Gastrocnemius medialis (tissue), 4 donors: ENCODE data around the gene BBS4. TPM values are rescaled to one million over a fixed set of nuclear protein-coding genes. Genes with fewer than 3 reads are reported as not detected.
"Not testable (repeated sequence)": the region's sequence is repeated elsewhere in the genome, so short reads cannot be mapped to it uniquely, and the experiment has no call there.

Experiments
- ATAC-seq, 2 donors: fragments of 150-250 bp; one replicate each; pipeline ENCODE4 v1.9.1; 2016
- DNase-seq, 2 donors: peaks; one replicate each; pipeline ENCODE4 v3.0.0-alpha.2; 2019
- H3K27ac ChIP-seq, 4 donors: fragments of 200-600 bp; sonication (generic); 1 replicate in 1 of 4; 2 replicates in 3 of 4; pipeline ENCODE4 v1.5.1; 2016 to 2018; ENCODE audit warnings: mild to moderate bottlenecking in 2 of 4, moderate library complexity in 1 of 4
- H3K27me3 ChIP-seq, 3 donors: fragments of 200-600 bp; sonication (generic) in 2 of 3; 1 replicate in 1 of 3; 2 replicates in 2 of 3; pipeline versions ENCODE4 v1.5.1 to v1.6.0; 2016 to 2019; ENCODE audit warnings: mild to moderate bottlenecking in 1 of 3, moderate library complexity in 1 of 3
- H3K36me3 ChIP-seq, 2 donors: fragments of 200-600 bp; sonication (generic) in 1 of 2; one replicate each; pipeline ENCODE4 v1.5.1; 2017 to 2018
- H3K4me1 ChIP-seq, 2 donors: fragments of 200-600 bp; sonication (generic) in 1 of 2; one replicate each; pipeline ENCODE4 v1.5.1; 2016 to 2017; ENCODE audit warnings: mild to moderate bottlenecking in 2 of 2
- H3K4me3 ChIP-seq, 4 donors: fragments of 200-600 bp; sonication (generic) in 3 of 4; 1 replicate in 1 of 4; 2 replicates in 3 of 4; pipeline ENCODE4 v1.5.1; 2016 to 2019; ENCODE audit warnings: mild to moderate bottlenecking in 2 of 4
- H3K9me3 ChIP-seq, 3 donors: fragments of 200-600 bp; sonication (generic) in 2 of 3; 1 replicate in 1 of 3; 2 replicates in 2 of 3; pipeline ENCODE4 v1.5.1; 2016 to 2019
- POLR2A ChIP-seq, 2 donors: fragments of 450-650 bp; IDR thresholded peaks; one replicate each; pipeline ENCODE4 v1.6.1; 2017; ENCODE audit warnings: antibody characterized with exemption in 2 of 2, mild to moderate bottlenecking in 2 of 2, moderate library complexity in 2 of 2
- in situ Hi-C, 4 donors: fragments of 200-750 bp; cut with MboI; loops; one replicate each; pipeline versions ENCODE4 v1.15.0 to v1.8.0; 2017; ENCODE audit warnings: low sequenced_read_pairs in 4 of 4
- intact Hi-C: fragments of 100-400 bp; cut with DNase I; formaldehyde crosslinking; loops from one replicate; pipeline ENCODE4 v1.15.1; 2023; ENCODE audit warnings: low total_unique reads
- total RNA-seq, 4 donors: library from RNA; depleted of rRNA; stranded (reverse); fragments of >200 nt; gene quantifications; one replicate each; pipeline versions ENCODE4 v1.1.0 to v1.2.3, GENCODE V29; 2016
- TF ChIP-seq, protein P1 (sequence below), 5 experiments: fragments of 450-650 bp in 3 of 5; fragments of 200-600 bp in 2 of 5; sonication (generic) in 2 of 5; IDR thresholded peaks in 4 of 5; conservative IDR thresholded peaks in 1 of 5; 1 replicate in 4 of 5; 2 replicates in 1 of 5; pipeline ENCODE4 v1.5.1; 2016 to 2019; ENCODE audit warnings: antibody characterized with exemption in 5 of 5, mild to moderate bottlenecking in 3 of 5, moderate library complexity in 3 of 5

BBS4 gene
- total RNA-seq, 4 donors from 2014 or later: 21.6 to 37.0 (median 28.7) TPM

- H3K27me3 ChIP-seq, H3K9me3 ChIP-seq, H3K4me1 ChIP-seq, H3K36me3 ChIP-seq, H3K4me3 ChIP-seq, in situ Hi-C loops, H3K27ac ChIP-seq, ATAC-seq, intact Hi-C loops, DNase-seq: not testable (repeated sequence)
Observed at GRCh38 chr15:72665706-72666105, 20.3 kb upstream of the BBS4 start.

- H3K27ac ChIP-seq, H3K4me3 ChIP-seq, intact Hi-C loops, H3K4me1 ChIP-seq, H3K9me3 ChIP-seq, DNase-seq, H3K27me3 ChIP-seq, H3K36me3 ChIP-seq, ATAC-seq: not testable (repeated sequence)
- in situ Hi-C loops: loop anchor here in 1 of 4 donors (10.0 kb wide), 1 partner anchor 85 kb away; no protein-coding TSS in a partner anchor
Observed at GRCh38 chr15:72669803-72670202, 16.2 kb upstream of the BBS4 start.

GRCh38 chr15:72670656-72671352, 15.2 kb upstream of the BBS4 start:
- H3K4me1 ChIP-seq, H3K9me3 ChIP-seq, H3K27me3 ChIP-seq, intact Hi-C loops, H3K36me3 ChIP-seq: not testable (repeated sequence)
- peak; percentile 87 to 99 for ATAC-seq
- Histone ChIP-seq H3K27ac (peak overlapping the region in 2 of 4 donors; percentile 69 to 73), H3K4me3 (peak overlapping the region in 3 of 4 donors; percentile 32 to 42 (median 33))
- peak; percentile 43 to 79 for DNase-seq
- TF ChIP-seq, protein P1, sequence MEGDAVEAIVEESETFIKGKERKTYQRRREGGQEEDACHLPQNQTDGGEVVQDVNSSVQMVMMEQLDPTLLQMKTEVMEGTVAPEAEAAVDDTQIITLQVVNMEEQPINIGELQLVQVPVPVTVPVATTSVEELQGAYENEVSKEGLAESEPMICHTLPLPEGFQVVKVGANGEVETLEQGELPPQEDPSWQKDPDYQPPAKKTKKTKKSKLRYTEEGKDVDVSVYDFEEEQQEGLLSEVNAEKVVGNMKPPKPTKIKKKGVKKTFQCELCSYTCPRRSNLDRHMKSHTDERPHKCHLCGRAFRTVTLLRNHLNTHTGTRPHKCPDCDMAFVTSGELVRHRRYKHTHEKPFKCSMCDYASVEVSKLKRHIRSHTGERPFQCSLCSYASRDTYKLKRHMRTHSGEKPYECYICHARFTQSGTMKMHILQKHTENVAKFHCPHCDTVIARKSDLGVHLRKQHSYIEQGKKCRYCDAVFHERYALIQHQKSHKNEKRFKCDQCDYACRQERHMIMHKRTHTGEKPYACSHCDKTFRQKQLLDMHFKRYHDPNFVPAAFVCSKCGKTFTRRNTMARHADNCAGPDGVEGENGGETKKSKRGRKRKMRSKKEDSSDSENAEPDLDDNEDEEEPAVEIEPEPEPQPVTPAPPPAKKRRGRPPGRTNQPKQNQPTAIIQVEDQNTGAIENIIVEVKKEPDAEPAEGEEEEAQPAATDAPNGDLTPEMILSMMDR (IDR thresholded peaks at IDR 0.05 in 4 of 5, conservative IDR thresholded peaks at IDR 0.05 in 1 of 5): peak; percentile 56 to 84 (median 73)
- in situ Hi-C loops: loop anchor here in 1 of 4 donors (10.0 kb wide), 1 partner anchor 86 kb away; no protein-coding TSS in a partner anchor

DNA sequence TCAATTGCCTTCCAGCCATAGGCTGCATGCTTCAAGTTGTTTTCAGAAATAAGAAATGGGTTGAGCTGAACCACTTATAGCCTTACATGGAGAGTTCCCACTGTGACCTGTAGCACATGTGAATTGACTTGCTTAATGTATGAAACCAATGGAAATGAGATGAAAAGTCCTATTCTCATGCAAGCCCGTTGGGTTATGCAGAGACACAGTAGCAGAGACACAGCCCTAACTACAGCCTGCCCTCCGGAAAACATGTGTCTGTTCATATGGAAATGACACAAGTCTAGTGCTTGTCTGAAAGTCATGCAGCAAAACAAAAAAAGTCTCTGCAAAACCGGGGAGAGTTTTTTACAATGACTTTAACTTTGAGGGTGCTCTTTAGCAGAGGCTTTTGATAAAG, 14.5 kb upstream of the BBS4 start:
- Histone ChIP-seq H3K36me3 (no peaks in the 10 kb centered on the region), H3K27me3 (peaks cover 0 to 9% (median 8%) of the 10 kb centered on the region in 3 donors), H3K4me1 (peaks cover 0 to 3% of the 10 kb centered on the region in 2 donors), H3K27ac (no peak overlapping the region), H3K9me3 (no peaks in the 10 kb centered on the region), H3K4me3 (no peak overlapping the region)
- intact Hi-C loops (no loop called here), in situ Hi-C loops (loop anchor here in 1 of 4 donors (10.0 kb wide), 1 partner anchor 87 kb away; no protein-coding TSS in a partner anchor)
- DNase-seq (no peak), ATAC-seq (no peak)
- no peak for TF ChIP-seq POLR2A (IDR thresholded peaks at IDR 0.05)
- TF ChIP-seq, protein P1 (IDR thresholded peaks at IDR 0.05 in 4 of 5, conservative IDR thresholded peaks at IDR 0.05 in 1 of 5): no peak

- TF ChIP-seq, protein P1 (IDR thresholded peaks at IDR 0.05 in 4 of 5, conservative IDR thresholded peaks at IDR 0.05 in 1 of 5): no peak
- TF ChIP-seq POLR2A (IDR thresholded peaks at IDR 0.05): no peak
- Histone ChIP-seq H3K4me3 (no peak overlapping the region), H3K36me3 (no peaks in the 10 kb centered on the region), H3K27ac (no peak overlapping the region), H3K9me3 (no peaks in the 10 kb centered on the region), H3K27me3 (peaks cover 0 to 16% (median 9%) of the 10 kb centered on the region in 3 donors), H3K4me1 (no peaks in the 10 kb centered on the region)
- DNase-seq (no peak), ATAC-seq (no peak)
- intact Hi-C loops: no loop called here
- in situ Hi-C loops: loop anchor here in 2 of 4 donors (10.0 to 25.0 kb wide), 3 partner anchors 92 to 215 kb away; partner anchors contain the start of gene ARIH1 (in 1 of the 2)
Observed at GRCh38 chr15:72676838-72677237, 9.2 kb upstream of the BBS4 start.
